HG02623 (cell line): ENCODE measurements around the gene MFAP3L.

Experiments
- ATAC-seq: cut with Tn5 transposase; IDR thresholded peaks from one replicate; pipeline ENCODE4 v1.9.1; 2021; ENCODE audit warnings: moderate library complexity; ENCODE audit not compliant: unreplicated experiment

Gene MFAP3L

DNA sequence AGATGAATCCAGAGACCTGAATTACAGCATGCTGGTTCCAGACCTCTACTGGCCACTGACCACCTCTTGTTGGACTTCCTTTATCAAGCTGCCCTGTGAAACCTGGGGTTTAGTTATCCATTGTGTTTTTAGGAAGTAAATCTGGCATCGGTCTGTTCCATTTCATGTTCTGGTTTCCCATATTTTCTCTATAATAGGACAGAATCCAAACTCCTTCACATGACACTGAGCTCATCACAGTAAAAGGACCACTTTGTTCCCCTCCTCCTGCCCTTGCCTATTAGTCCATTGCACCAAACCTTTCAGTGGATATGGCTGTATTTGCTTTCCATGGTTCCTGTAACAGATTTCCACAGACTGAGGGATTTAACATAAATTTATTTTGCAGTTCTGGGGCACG, 4.0 kb downstream of the MFAP3L start:
- ATAC-seq, result no peak

- ATAC-seq, result no peak
Observed at GRCh38 chr4:170017252-170017651, 8.9 kb downstream of the MFAP3L start.

DNA sequence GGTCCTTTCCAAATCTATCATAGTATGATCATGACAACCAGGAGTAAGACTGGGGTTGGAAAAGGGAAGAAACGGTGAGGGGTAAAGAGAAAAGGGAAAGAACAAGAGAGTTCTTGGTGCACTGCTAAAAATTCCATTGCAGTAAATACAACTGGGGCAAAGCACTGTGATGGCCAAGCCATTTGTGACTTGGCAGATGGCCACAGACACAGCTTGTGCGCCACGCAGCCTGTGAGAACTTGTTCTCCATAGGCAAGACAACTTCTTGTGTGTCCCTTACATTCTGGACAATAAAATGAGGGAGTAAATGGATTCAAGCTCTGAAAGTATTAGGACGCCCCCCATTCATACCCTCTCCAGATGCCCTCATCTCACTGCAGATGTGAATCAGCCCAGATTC, 10.9 kb downstream of the MFAP3L start:
- no peak for ATAC-seq

GRCh38 chr4:170014359-170015011, 11.7 kb downstream of the MFAP3L start:
- no peak for ATAC-seq

- no peak for ATAC-seq
Observed at GRCh38 chr4:170012629-170012958, 13.6 kb downstream of the MFAP3L start.

- ATAC-seq, result no peak
Observed at GRCh38 chr4:170011921-170012628, 14.1 kb downstream of the MFAP3L start.

DNA sequence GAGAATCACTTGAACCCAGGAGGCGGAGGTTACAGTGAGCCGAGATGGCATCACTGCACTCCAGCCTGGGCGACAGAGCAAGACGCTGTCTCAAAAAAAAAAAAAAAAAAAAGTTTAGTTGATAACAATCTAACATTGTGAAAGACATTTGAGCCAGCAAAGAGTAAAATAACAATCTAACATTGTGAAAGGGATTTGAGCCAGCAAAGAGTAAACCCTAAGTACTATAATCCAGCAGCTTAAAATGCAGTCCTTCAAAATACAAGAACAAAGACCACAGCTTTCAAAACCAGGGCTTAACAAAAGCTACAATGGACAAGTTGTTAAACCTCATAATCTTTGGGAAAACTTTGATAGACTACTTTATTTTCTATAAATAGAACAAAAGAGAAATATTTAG, 16.9 kb downstream of the MFAP3L start:
- no peak for ATAC-seq

GRCh38 chr4:170008801-170009200, 17.4 kb downstream of the MFAP3L start:
- no peak for ATAC-seq

- ATAC-seq, result no peak
Observed at GRCh38 chr4:170008371-170008770, 17.8 kb downstream of the MFAP3L start.

- no peak for ATAC-seq
Observed at GRCh38 chr4:170007113-170007512, 19.1 kb downstream of the MFAP3L start.

DNA sequence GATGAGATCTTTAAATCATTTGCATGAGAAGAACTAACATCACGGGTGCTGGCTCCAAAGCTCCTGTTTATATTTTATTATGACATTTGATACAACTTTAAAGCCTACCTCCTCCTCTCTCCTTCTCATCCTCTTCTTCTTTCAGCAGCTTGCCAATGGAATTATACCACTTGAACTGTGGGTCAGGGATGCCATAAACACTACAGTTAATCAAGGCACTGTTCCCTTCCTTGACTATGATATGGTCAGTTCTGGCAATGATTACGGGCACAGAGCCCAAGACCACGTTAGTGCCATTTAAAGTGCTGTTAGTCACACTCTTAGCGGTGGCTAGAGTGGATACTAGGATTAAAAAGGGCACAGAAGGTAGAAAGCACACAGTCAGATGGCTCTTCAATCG, 20.7 kb downstream of the MFAP3L start:
- ATAC-seq, result no peak

- ATAC-seq, result no peak
Observed at GRCh38 chr4:170004651-170005295, 21.4 kb downstream of the MFAP3L start.

DNA sequence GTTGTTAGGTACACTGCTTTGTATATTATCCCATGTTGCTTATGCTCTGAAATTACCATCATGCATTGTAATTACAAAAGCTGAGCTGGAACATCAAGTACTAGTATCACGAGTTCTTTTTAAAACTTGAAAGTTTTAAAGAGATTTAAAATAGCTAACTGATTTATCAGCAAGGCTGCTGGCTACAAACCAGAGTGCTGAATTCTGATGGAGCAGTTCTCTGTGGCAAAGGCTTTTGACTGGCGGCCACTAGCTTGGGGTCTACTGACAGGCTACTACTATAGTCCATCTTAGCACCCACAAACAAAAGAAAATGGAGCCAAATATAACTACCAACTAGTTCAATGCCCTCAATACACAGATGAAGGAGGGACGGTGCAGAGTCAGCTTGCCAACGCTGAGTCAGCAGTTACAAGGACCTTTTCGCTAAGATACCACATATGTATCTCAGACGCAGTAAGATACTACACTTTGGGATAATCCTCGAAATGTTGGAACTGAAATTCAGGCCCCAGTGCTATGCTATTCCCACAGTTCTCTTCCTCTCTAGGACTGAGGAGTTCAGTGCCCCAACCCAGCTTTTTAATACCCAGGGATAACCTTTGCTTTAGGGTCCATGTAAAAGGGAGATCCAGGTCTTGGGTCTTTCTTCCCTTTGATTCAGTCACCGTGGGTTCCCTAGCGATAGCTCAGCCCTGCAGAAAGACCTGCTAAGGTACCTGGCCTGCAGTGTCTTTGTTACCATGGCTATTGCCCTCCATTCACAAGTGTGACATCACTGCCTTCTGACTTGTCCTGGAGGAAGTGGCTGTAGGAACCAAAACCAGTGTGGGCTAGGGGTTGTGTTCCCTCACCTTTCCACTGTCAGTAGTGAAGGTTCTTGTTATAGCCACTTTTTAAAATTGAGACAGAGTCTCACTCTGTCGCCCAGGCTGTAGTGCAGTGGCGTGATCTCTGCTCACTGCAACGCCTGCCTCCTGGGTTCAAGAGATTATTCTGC, 22.8 kb downstream of the MFAP3L start:
- no peak for ATAC-seq

- no peak for ATAC-seq
Observed at GRCh38 chr4:170001745-170002267, 24.4 kb downstream of the MFAP3L start.

DNA sequence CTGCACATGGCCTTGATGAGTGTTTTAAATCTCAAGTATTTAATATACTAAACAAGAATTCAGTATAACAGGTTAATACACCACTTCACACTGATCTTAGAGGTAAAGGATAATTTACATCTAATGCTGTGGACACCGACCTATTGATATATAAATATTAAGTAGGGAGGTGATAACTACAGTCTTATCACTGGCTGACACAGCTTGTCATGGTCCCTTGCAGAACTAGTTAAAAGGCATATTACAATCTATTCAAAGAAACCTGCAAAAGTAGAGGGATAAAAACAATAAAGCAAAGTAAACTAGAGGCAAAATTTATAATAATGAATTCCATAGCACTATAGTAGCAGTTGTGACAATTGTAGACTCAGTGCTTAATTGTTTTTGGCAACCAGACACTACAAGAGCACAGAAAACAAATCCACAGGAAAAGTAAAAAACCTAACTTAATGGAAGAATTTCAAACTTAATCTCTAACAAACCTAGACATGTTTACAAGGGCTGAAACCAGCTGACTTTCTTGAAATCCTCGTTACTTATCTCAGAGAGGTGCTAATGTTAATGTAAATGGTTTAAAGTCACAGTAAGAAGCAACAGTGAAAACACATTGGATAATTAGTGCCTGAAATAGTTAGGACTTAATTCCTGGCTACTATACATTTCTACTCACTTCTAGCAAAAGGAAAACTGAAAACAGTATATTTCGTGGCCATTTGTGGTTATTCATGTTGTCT, 25.0 kb downstream of the MFAP3L start:
- no peak for ATAC-seq

GRCh38 chr4:169999923-170000322, 26.3 kb downstream of the MFAP3L start:
- no peak for ATAC-seq

GRCh38 chr4:169998981-169999380, 27.2 kb downstream of the MFAP3L start:
- no peak for ATAC-seq

DNA sequence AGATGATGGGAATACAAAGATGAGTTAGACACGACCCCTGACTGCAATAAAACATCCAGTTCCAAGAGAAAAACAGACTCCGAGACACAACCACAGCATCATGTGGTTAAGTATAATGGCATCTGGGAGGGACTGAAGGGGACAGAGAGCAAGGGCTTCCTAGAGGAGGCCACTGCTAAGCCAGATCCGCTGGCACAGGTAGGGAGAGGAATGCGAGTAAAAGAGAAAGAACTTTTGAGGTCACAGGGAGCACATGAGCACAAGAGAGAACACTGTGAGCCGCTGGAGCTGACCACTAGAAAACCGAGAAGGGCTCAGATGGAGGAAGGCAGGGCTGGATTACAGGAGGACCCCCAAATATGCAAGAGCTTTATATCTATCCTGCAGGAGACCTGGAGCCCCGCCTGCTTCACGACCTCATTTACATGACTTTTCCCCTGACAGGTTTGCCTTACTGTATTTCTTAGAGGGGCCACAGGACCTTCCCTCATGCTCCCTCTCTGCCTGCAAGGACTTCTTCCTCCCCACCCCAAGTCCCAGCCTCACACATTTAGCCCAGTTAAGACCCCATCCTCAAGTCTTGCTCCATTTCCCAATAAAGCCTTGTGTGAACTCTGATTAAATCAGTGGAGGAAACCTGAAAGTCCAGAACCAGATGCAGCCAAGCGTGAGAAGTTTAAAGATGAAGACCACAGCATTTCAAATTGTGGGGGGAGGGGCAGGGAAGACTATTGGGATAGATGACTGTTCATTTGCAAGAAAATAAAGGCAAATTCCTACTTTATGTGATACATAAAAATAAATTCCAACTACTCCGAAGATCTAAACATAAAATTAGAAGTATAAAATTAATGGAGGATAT, 29.6 kb downstream of the MFAP3L start:
- ATAC-seq, result no peak

GRCh38 chr4:169993531-169993930, 32.7 kb downstream of the MFAP3L start:
- no peak for ATAC-seq
